Tibial artery (tissue), 4 donors: ENCODE data around the gene VPS13C.

ENCODE experiments used
- DNase-seq, 2 donors: peaks; one replicate each; pipeline ENCODE4 v3.0.0-alpha.2; 2019
- H3K27ac ChIP-seq, 2 donors: fragments of 200-600 bp; sonication (generic) in 1 of 2; 1 replicate in 1 of 2; 2 replicates in 1 of 2; pipeline ENCODE4 v1.5.1; 2018 to 2019; ENCODE audit warnings: mild to moderate bottlenecking in 1 of 2
- H3K27me3 ChIP-seq, 2 donors: fragments of 200-600 bp; sonication (generic) in 1 of 2; one replicate each; pipeline versions ENCODE4 v1.5.1 to v1.6.0; 2016 to 2019
- H3K36me3 ChIP-seq, 3 donors: fragments of 200-600 bp; sonication (generic) in 2 of 3; one replicate each; pipeline ENCODE4 v1.5.1; 2016 to 2019; ENCODE audit warnings: mild to moderate bottlenecking in 2 of 3
- H3K4me1 ChIP-seq, 4 donors: fragments of 200-600 bp; sonication (generic) in 2 of 4; 1 replicate in 3 of 4; 2 replicates in 1 of 4; pipeline ENCODE4 v1.5.1; 2016 to 2019
- H3K4me3 ChIP-seq, 2 donors: fragments of 200-600 bp; sonication (generic) in 1 of 2; 1 replicate in 1 of 2; 2 replicates in 1 of 2; pipeline ENCODE4 v1.5.1; 2018 to 2019; ENCODE audit warnings: mild to moderate bottlenecking in 2 of 2
- H3K9me3 ChIP-seq, 3 donors: fragments of 200-600 bp; sonication (generic) in 1 of 3; one replicate each; pipeline ENCODE4 v1.5.1; 2016 to 2019
- intact Hi-C: fragments of 100-400 bp; cut with DNase I; formaldehyde crosslinking; loops from one replicate; pipeline ENCODE4 v1.15.0; 2023; ENCODE audit warnings: low total_unique reads
- TF ChIP-seq, protein P1 (sequence below), 2 experiments: fragments of 200-600 bp in 1 of 2; fragments of 450-650 bp in 1 of 2; IDR thresholded peaks; one replicate each; pipeline ENCODE4 v1.5.1; 2017 to 2019; ENCODE audit warnings: antibody characterized with exemption in 2 of 2, mild to moderate bottlenecking in 1 of 2, moderate library complexity in 1 of 2

The VPS13C gene

DNA sequence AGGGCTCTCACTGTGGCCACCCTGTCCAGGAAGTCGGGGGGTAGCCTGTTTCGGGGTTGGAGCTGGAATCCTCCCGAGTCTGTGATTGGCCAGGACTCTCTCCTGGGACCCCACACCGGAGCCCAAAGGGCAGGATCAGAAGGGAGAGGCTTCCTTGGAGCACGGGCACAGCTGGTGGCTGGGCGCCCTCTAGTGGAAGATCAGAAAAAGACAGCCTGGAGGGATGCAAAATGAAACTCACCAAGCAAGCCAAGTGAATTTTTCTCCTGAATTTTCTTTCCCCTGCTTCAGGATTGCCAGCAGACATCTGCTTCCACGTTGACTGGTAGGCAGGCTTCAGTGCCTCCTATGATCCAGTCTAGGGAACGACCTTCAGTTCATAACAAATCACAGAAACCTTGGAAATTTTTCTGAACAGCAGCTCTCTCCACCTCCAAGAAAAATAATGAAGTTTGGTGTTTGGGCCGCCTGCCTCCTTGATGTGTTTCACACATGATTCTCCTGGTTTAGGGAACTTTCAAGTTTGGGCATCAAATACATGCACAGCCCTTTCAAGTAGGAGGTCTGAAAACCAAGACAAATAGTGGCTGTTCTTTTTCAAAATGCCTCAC is 224.6 kb downstream of the VPS13C start:
- H3K9me3 ChIP-seq = no peaks in the 10 kb centered on the region
- H3K36me3 ChIP-seq = no peaks in the 10 kb centered on the region
- peak overlapping the region; percentile 6 to 29 for H3K4me3 ChIP-seq
- peak; percentile 66 to 78 for DNase-seq
- H3K4me1 ChIP-seq = peaks cover 0 to 12% (median 4%) of the 10 kb centered on the region in 4 donors
- H3K27ac ChIP-seq = peak overlapping the region in 1 of 2 donors; percentile 4
- TF ChIP-seq, protein P1, sequence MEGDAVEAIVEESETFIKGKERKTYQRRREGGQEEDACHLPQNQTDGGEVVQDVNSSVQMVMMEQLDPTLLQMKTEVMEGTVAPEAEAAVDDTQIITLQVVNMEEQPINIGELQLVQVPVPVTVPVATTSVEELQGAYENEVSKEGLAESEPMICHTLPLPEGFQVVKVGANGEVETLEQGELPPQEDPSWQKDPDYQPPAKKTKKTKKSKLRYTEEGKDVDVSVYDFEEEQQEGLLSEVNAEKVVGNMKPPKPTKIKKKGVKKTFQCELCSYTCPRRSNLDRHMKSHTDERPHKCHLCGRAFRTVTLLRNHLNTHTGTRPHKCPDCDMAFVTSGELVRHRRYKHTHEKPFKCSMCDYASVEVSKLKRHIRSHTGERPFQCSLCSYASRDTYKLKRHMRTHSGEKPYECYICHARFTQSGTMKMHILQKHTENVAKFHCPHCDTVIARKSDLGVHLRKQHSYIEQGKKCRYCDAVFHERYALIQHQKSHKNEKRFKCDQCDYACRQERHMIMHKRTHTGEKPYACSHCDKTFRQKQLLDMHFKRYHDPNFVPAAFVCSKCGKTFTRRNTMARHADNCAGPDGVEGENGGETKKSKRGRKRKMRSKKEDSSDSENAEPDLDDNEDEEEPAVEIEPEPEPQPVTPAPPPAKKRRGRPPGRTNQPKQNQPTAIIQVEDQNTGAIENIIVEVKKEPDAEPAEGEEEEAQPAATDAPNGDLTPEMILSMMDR (IDR thresholded peaks at IDR 0.05) = peak; percentile 79 to 98
- intact Hi-C loops = loop anchor here (5.0 kb wide), 1 partner anchor 1253 kb away; no protein-coding TSS in a partner anchor
- H3K27me3 ChIP-seq = peaks cover 0 to 4% of the 10 kb centered on the region in 2 donors

DNA sequence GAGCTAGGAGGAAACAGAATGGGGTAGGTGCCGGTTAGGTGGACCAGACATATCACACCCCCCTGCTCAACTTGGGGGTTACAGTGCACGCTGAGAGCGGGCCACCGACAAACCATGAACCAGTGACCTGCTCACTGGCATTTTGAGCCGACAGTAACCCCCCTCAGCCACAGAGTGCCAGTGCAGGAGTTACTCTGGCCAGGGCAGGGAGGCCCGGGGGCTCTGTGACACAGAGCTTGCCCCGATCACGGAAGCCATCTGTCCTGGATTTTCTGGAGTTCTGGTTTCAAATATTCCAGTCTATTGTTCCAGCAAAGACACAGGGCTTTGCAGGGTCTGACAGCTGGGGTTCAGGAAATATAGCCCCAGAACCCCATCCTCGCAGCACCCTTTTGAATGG is 225.2 kb downstream of the VPS13C start:
- Histone ChIP-seq H3K4me3 (peak overlapping the region; percentile 6 to 29), H3K9me3 (no peaks in the 10 kb centered on the region), H3K27me3 (peaks cover 0 to 4% of the 10 kb centered on the region in 2 donors), H3K4me1 (peaks cover 0 to 12% (median 4%) of the 10 kb centered on the region in 4 donors), H3K27ac (peak overlapping the region in 1 of 2 donors; percentile 4), H3K36me3 (no peaks in the 10 kb centered on the region)
- intact Hi-C loops = loop anchor here (5.0 kb wide), 1 partner anchor 1253 kb away; no protein-coding TSS in a partner anchor
- TF ChIP-seq, protein P1 (IDR thresholded peaks at IDR 0.05) = no peak
- DNase-seq = no peak

DNA sequence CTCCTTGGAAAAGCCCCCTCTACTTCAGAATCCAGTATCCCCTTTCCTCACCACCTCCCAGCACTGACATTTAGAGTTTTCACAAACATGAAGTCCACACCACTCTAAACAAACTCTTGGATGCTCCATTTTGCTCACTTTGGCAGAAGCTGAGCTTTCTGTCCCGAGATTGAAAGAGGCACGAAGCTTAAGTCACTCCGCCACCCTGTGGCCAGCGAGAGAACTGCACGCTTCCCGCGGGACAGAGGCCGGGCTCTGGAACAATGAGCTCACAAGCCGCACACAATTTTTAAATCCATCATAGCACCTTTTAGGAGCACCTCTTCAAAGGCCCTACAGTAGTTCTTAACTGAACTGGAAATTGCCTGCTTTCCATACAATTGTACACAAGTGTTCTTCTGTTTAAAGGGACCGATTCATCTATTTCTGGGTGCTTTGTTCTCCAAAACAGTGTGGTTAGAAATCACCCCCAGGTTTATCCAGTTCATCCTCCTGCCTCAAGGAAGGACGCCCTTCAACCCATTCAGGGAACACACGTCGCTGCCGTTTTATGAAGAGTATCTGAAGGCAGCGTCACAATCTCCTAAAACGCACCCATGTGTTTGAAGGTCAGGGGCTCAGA is 226.1 kb downstream of the VPS13C start:
- Histone ChIP-seq H3K27ac (no peak overlapping the region), H3K4me1 (peaks cover 0 to 12% (median 4%) of the 10 kb centered on the region in 4 donors), H3K36me3 (no peaks in the 10 kb centered on the region), H3K27me3 (peaks cover 0 to 4% of the 10 kb centered on the region in 2 donors), H3K9me3 (no peaks in the 10 kb centered on the region), H3K4me3 (no peak overlapping the region)
- DNase-seq = peak; percentile 87 to 88
- intact Hi-C loops = no loop called here
- TF ChIP-seq, protein P1 (IDR thresholded peaks at IDR 0.05) = peak; percentile 91 to 96

DNA sequence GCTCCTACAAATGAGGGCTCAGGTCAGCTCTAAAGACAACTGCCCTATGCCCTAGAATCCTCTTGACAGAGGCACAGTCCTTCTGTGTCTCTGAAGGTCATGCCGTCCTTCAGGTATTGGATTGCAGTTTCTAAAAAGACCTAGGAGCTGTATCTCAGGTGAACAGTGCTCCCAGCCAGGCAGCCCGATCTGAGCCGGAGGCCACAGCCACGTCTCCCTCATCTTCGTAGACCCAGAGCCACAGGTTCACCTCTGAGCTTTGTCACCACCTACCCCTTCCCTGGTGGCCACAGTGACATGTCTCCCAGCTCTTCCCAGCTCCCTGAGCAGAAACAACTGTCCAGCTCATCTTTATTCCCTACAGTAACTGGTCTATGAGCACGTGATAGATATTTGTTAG is 228.0 kb downstream of the VPS13C start:
- H3K9me3 ChIP-seq = no peaks in the 10 kb centered on the region
- no peak overlapping the region for H3K4me3 ChIP-seq
- H3K36me3 ChIP-seq = no peaks in the 10 kb centered on the region
- DNase-seq = no peak
- TF ChIP-seq, protein P1 (IDR thresholded peaks at IDR 0.05) = no peak
- intact Hi-C loops = no loop called here
- H3K27me3 ChIP-seq = peaks cover 0 to 4% of the 10 kb centered on the region in 2 donors
- H3K4me1 ChIP-seq = peaks cover 0 to 12% (median 4%) of the 10 kb centered on the region in 4 donors
- H3K27ac ChIP-seq = no peak overlapping the region

DNA sequence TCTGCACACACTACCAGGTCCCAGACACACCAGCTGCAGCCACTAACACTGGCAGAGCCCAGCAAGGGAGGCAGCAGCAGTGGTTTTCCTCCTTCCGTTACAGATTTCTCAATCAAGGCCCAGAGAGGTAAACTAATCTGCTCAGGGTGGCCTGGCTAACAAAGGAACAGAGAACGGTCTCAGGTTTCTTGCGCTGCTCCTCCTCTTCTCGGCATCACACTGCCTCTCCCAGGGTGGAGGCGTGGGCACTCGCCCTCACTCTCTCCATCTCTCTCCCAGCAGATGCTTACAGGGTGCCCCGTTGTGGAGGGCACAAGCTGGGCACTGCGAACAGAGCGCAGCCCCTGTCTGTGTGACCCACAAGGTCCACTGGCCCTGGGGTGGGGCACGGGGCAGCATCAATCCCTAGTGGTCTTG is 228.7 kb downstream of the VPS13C start:
- H3K4me1 ChIP-seq = peaks cover 0 to 12% (median 4%) of the 10 kb centered on the region in 4 donors
- no peaks in the 10 kb centered on the region for H3K36me3 ChIP-seq
- DNase-seq = no peak
- no peaks in the 10 kb centered on the region for H3K9me3 ChIP-seq
- TF ChIP-seq, protein P1 (IDR thresholded peaks at IDR 0.05) = no peak
- intact Hi-C loops = no loop called here
- no peak overlapping the region for H3K4me3 ChIP-seq
- no peak overlapping the region for H3K27ac ChIP-seq
- H3K27me3 ChIP-seq = peaks cover 0 to 4% of the 10 kb centered on the region in 2 donors
